Skin of body (tissue), 2 donors: ENCODE measurements around the gene MRS2. TPM values are rescaled to one million over a fixed set of nuclear protein-coding genes. Genes with fewer than 3 reads are reported as not detected.
"Not testable (repeated sequence)": the region's sequence is repeated elsewhere in the genome, so short reads cannot be mapped to it uniquely, and the experiment has no call there.

ENCODE experiments used
- DNase-seq: peaks from one replicate; lab custom pipeline; 2025; lab: John Stamatoyannopoulos, UW
- total RNA-seq: library from RNA; depleted of rRNA; stranded (reverse); fragments of >200 nt; gene quantifications from one replicate; pipeline ENCODE4 v1.2.3, GENCODE V29; 2014

Gene MRS2
- total RNA-seq, 1 donor from 2014 or later, result 14.4 TPM

- DNase-seq, result no peak
Measured at GRCh38 chr6:24385536-24386269, 17.0 kb upstream of the MRS2 start.

GRCh38 chr6:24387818-24388217 is 14.9 kb upstream of the MRS2 start:
- no peak for DNase-seq

GRCh38 chr6:24391208-24391607 is 11.5 kb upstream of the MRS2 start:
- DNase-seq, result no peak

GRCh38 chr6:24391756-24392405 is 10.9 kb upstream of the MRS2 start:
- DNase-seq, result no peak

- DNase-seq, result no peak
Measured at GRCh38 chr6:24394061-24394779, 8.5 kb upstream of the MRS2 start.

DNA sequence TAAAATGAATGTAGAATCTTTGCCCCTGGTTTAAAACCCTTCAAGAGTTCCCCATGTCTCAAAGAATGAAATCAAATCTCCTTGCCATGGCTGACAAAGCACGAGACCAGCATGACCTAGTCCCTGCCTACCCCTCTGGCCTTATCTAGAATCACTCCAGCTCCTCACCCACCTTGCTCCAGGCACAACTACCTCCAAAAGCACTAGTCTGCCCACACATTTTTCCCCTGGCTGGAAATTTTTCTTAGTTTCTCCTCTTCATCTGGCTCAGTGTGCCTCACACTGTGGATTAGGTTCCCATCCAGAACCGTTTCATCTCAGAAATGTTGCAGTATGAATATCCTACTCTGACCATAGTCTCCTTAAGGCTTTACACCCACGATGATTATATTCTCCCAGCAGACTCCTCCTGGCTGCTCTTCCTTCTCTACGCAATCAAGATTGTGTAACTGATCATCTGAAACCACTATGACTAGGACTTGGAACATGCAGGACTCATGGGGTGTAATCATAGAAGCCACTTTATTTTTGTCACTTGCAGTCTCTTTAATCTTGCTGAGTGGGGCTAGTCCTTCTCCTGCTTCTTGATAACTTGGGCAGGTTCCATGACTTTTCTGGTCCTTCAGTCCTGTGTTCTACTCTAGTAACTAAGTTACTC is 7.8 kb upstream of the MRS2 start:
- no peak for DNase-seq

GRCh38 chr6:24396824-24397223 is 5.9 kb upstream of the MRS2 start:
- no peak for DNase-seq

GRCh38 chr6:24397631-24398030 is 5.1 kb upstream of the MRS2 start:
- no peak for DNase-seq

DNA sequence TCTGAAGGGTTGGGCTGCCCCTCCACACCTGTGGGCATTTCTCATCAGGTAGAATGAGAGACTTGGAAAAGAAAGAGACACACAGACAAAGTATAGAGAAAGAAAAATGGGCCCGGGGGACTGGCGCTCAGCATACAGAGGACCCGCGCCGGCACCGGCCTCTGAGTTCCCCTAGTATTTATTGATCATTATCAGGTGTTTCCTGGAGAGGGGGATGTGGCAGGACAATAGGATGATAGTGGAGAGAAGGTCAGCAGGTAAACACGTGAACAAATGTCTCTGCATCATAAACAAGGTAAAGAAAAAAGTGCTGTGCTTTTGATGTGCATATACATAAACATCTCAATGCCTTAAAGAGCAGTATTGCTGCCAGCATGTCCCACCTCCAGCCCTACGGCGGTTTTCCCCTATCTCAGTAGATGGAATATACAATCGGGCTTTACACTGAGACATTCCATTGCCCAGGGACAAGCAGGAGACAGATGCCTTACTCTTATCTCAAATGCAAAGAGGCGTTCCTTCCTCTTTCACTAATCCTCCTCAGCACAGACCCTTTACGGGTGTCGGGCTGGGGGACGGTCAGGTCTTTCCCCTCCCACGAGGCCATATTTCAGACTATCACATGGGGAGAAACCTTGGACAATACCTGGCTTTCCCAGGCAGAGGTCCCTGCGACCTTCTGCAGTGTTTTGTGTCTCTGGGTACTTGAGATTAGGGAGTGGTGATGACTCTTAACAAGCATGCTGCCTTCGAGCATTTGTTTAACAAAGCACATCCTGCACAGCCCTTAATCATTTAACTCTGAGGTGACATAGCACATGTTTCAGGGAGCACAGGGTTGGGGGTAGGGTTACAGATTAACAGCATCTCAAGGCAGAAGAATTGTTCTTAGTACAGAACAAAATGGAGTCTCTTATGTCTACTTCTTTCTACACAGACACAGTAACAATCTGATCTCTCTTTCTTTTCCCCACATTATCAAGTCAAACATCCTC is 2.4 kb upstream of the MRS2 start:
- not testable (repeated sequence) for DNase-seq

- no peak for DNase-seq
Measured at GRCh38 chr6:24401458-24401857, 1.3 kb upstream of the MRS2 start.

DNA sequence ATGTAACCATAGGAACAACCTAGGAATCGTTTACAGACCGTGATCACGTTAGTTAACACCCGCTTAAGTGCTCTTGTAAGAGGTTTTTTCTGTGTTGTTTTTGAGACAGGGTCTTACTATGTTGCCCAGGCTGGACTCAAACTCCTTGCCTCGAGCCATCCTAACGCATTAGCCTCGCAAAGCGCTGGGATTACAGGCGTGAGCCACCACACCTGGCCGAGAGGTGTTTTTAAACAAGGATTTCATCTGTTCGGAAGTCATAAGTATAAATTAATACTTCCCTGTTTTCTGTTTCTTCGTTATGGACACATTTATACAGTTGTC is 727 bp downstream of the MRS2 start:
- peak; percentile 3 for DNase-seq

DNA sequence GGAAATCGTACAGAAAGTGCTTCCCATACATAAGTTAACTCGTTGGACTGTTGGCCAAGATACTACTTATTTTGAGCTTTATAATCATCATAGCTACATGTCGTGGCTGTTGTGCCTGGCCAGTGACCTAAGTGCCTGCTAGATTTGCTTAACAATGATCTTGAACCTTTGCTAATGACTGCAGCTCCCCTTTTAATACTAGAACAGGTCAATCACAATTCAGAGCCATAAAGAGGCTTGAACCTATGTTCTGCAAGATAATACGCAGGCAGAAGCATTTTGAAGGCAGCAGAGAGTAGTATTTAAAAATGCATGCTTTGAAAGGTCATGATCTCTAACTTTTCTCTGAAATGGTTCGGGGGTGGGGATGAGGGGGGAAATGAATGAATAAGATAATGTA is 2.5 kb downstream of the MRS2 start:
- no peak for DNase-seq

DNA sequence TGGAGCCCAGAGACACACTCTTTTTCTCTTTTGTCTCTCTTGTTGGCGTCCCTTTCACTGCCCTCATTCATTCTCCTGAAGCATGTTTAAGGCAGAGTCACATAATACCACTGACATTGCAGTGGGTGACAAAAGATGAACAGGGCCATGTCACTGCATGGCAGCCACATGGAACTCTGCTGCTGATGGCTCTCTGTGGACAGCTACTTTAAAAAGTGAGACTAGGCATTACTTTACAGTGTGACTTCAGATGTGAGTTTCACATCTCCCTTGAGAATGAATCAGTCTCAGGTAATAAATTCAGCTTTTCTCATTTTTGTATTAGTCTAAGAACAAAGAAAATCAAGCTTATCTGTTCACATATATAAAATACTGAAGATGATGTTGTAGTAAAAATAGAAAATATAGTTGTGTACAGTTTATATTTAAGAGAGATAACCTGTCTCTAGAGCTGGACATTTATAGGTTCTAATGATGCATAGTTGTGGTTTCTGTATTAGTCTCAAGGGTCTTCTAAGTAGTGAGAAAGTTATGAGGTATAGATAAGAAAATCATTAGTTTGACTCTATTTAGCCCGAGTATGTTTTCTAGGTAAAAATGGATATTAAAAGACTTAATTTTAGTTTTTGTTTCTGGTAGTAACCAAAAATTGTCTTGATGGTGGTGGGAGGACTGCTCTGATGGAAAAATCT is 6.1 kb downstream of the MRS2 start:
- no peak for DNase-seq

- no peak for DNase-seq
Measured at GRCh38 chr6:24410622-24411021, 7.9 kb downstream of the MRS2 start.

DNA sequence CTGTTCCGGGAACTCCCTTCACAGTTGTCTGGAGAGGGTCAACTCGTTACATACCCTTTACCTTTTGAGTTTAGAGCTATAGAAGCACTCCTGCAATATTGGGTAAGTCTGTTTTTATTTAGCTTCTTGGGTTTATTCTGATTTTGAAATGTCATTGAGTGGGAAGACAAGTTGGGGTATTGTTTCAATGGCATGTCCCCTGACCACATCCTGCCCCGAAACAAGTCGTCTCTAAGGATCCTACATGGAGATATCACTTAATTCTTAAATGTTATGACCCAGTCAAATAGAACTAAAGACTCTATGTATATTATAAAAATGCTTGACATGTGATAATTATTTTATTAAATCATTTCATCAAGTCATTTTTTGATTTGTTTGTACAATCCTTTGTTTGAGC is 9.6 kb downstream of the MRS2 start:
- DNase-seq, result no peak

- DNase-seq, result not testable (repeated sequence)
Measured at GRCh38 chr6:24414531-24414930, 11.8 kb downstream of the MRS2 start.

DNA sequence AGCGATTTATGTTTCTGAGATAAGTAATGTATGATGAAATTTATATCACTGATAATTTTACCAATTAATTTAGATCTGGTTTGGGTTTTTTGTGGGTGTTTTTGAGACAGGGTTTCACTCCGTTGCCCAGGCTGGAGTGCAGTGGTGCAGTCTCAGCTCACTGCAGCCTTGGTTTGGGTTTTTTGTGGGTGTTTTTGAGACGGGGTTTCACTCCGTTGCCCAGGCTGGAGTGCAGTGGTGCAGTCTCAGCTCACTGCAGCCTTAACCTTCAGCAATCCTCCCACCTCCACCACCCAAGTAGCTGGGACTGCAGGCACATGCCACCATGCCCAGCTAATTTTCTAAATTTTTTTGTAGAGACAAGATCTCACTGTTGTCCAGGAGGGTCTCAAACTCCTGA is 13.0 kb downstream of the MRS2 start:
- no peak for DNase-seq

DNA sequence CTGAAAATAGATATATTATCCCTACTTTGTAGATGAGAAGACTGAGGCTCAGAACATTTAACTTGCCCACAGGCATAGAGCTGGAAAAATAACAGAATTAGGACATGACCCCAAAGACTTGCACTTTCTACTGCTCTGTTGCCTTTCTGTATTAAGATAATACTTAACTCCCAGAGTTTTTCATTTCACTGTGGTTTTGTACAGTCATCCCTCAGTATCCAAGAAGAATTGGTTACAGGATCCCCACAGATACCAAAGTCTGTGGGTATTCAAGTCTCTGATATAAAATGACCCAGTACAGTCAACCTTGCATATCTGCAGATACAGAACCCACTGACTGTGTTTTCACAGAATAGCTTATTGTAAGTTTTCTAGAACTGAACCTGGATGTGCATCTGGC is 16.8 kb downstream of the MRS2 start:
- DNase-seq, result no peak

DNA sequence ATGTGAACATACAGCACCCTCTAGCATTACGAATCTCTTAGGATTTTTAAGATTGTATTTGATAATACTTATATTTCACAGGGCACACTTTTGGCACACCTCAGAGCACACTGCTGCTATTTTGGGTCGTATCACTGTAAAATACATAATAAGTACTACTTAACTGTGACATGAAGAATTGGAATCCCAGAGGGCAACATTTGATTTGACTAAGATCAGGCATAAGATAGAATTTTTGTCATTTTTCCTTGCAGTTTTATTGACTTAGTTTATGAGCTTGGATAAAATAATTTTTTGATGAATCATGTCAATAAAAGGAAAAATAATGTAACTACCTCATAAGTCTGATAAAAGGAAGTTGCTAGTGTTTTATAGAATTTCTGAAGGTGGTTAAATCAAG is 22.4 kb downstream of the MRS2 start:
- no peak for DNase-seq

DNA sequence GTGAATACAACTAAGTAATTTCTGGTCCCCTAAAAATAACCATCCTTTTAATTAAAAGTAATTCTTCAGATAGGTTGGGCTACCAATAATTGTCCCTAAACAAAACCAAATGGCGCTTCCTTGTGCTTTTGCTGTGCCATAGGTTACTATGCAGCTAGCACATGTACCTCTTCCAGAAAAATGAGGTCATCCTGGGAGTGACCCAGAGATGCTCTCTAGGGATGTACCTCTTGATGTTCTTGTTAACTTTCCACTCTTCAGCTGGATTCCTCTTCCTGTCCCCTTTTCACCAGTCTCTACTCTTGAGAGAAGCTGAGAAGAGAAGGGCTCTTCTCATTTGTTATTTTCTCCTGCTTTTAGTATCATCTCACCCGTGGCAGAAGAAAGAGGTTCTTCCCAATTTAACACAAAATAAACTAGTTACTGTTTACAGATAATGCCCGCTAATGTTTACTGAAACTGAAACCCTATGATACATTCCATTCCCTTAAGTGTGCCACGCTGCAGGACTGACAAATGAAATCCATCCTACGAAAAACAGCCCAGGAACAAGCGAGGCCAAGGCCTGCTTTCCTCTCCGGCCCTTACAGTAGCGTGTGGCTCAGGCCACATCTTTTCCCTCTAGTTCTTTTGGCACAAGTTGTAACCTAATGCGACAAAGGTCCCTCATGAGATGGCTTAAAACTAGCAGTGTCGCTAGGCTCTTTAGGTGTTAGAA is 24.2 kb downstream of the MRS2 start:
- no peak for DNase-seq
